Smooth muscle cell (in vitro differentiated cells): ENCODE data around the gene NME3. TPM values are rescaled to one million over a fixed set of nuclear protein-coding genes. Genes with fewer than 3 reads are reported as not detected.

Experiments used
- DNase-seq: peaks from one replicate; lab custom pipeline; 2025; ENCODE audit not compliant: unreplicated experiment; lab: John Stamatoyannopoulos, UW
- H2AFZ ChIP-seq: fragments of 200-600 bp; sonication (generic); 2 replicates; pipeline ENCODE4 v1.6.0; 2016; ENCODE audit warnings: antibody characterized with exemption, low read depth, mild to moderate bottlenecking
- H3F3A ChIP-seq: fragments of 200-600 bp; sonication (generic); 2 replicates; pipeline ENCODE4 v1.6.0; 2017; ENCODE audit warnings: antibody characterized with exemption, low read depth
- H3K27ac ChIP-seq: fragments of 200-600 bp; sonication (generic); 2 replicates; pipeline ENCODE4 v1.5.1; 2016; ENCODE audit warnings: low read depth, mild to moderate bottlenecking
- H3K27me3 ChIP-seq: fragments of 200-600 bp; sonication (generic); 2 replicates; pipeline ENCODE4 v1.6.1; 2016; ENCODE audit warnings: low read depth, mild to moderate bottlenecking
- H3K36me3 ChIP-seq: fragments of 200-600 bp; sonication (generic); 2 replicates; pipeline ENCODE4 v1.5.1; 2016; ENCODE audit warnings: low read depth
- H3K4me1 ChIP-seq: fragments of 200-600 bp; sonication (generic); 2 replicates; pipeline ENCODE4 v1.5.1; 2016; ENCODE audit warnings: low read depth
- H3K4me2 ChIP-seq: fragments of 200-600 bp; sonication (generic); 2 replicates; pipeline ENCODE4 v1.6.0; 2016; ENCODE audit warnings: mild to moderate bottlenecking
- H3K4me3 ChIP-seq: fragments of 200-600 bp; sonication (generic); 2 replicates; pipeline ENCODE4 v1.5.1; 2016; ENCODE audit warnings: mild to moderate bottlenecking
- H3K79me2 ChIP-seq: fragments of 200-600 bp; sonication (generic); 2 replicates; pipeline ENCODE4 v1.6.0; 2016; ENCODE audit warnings: low read depth, mild to moderate bottlenecking
- H3K9ac ChIP-seq: fragments of 200-600 bp; sonication (generic); 2 replicates; pipeline ENCODE4 v1.6.0; 2016; ENCODE audit warnings: low read depth
- H3K9me3 ChIP-seq: fragments of 200-600 bp; sonication (generic); replicated peaks from 2 replicates; pipeline ENCODE4 v1.5.1; 2016; ENCODE audit warnings: low read depth
- H4K20me1 ChIP-seq: fragments of 200-600 bp; sonication (generic); 2 replicates; pipeline ENCODE4 v1.6.0; 2016; ENCODE audit warnings: low read depth
- WGBS: methylation state at CpG from one replicate; pipeline ENCODE4 v1.1.7; 2016; ENCODE audit warnings: low lambda C conversion rate; 5-methylcytosine and 5-hydroxymethylcytosine counted together
- polyA plus RNA-seq: library from polyadenylated mRNA; unstranded; fragments of >200 nt; fragmentation: Nextera tagmentation; extraction: Ambion mirVana; gene quantifications from 2 replicates; pipeline ENCODE4 v1.2.1, GENCODE V29; 2016
- total RNA-seq: library from RNA; depleted of rRNA; stranded (reverse); fragments of >200 nt; gene quantifications from 2 replicates; pipeline ENCODE4 v1.2.3, GENCODE V29; 2014
- TF ChIP-seq, protein P1 (sequence below): fragments of 200-600 bp; sonication (generic); IDR thresholded peaks from 2 replicates; pipeline ENCODE4 v1.5.1; 2017; ENCODE audit warnings: borderline replicate concordance, mild to moderate bottlenecking, antibody characterized with exemption; ENCODE audit not compliant: insufficient read depth, poor library complexity, severe bottlenecking

Gene NME3
- total and polyA plus RNA-seq, 2 experiments from 2014 or later, result 56.7 to 85.4 TPM

DNA sequence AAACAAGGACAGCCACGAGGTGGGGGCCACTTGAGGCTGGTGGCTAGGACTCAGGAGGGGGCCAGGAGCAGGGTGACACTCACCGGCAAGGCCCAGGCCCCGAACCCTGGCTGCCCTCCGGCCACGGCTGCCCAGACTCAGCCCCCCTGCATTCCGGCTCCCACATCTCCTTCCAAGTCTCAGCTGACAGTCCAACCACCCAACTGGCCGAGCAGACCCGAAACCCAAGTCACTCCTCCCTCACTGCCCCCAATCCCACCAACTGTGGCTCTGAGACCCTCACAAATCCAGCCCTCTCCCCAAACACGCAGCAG lies 45.9 kb upstream of the NME3 start:
- Histone ChIP-seq H3K4me1 (peaks cover 5% of the 10 kb centered on the region), H3F3A (peaks cover 8% of the 10 kb centered on the region), H3K4me2 (no peak overlapping the region), H3K9ac (no peak overlapping the region), H4K20me1 (no peaks in the 10 kb centered on the region), H3K36me3 (no peaks in the 10 kb centered on the region), H3K79me2 (no peaks in the 10 kb centered on the region), H3K9me3 (no peaks in the 10 kb centered on the region), H2AFZ (no peak overlapping the region), H3K27me3 (no peaks in the 10 kb centered on the region), H3K27ac (no peak overlapping the region), H3K4me3 (no peak overlapping the region)
- 98% methylated on average over 9 of the region's 9 CpGs for WGBS
- no peak for DNase-seq
- TF ChIP-seq, protein P1, sequence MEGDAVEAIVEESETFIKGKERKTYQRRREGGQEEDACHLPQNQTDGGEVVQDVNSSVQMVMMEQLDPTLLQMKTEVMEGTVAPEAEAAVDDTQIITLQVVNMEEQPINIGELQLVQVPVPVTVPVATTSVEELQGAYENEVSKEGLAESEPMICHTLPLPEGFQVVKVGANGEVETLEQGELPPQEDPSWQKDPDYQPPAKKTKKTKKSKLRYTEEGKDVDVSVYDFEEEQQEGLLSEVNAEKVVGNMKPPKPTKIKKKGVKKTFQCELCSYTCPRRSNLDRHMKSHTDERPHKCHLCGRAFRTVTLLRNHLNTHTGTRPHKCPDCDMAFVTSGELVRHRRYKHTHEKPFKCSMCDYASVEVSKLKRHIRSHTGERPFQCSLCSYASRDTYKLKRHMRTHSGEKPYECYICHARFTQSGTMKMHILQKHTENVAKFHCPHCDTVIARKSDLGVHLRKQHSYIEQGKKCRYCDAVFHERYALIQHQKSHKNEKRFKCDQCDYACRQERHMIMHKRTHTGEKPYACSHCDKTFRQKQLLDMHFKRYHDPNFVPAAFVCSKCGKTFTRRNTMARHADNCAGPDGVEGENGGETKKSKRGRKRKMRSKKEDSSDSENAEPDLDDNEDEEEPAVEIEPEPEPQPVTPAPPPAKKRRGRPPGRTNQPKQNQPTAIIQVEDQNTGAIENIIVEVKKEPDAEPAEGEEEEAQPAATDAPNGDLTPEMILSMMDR, result no peak

DNA sequence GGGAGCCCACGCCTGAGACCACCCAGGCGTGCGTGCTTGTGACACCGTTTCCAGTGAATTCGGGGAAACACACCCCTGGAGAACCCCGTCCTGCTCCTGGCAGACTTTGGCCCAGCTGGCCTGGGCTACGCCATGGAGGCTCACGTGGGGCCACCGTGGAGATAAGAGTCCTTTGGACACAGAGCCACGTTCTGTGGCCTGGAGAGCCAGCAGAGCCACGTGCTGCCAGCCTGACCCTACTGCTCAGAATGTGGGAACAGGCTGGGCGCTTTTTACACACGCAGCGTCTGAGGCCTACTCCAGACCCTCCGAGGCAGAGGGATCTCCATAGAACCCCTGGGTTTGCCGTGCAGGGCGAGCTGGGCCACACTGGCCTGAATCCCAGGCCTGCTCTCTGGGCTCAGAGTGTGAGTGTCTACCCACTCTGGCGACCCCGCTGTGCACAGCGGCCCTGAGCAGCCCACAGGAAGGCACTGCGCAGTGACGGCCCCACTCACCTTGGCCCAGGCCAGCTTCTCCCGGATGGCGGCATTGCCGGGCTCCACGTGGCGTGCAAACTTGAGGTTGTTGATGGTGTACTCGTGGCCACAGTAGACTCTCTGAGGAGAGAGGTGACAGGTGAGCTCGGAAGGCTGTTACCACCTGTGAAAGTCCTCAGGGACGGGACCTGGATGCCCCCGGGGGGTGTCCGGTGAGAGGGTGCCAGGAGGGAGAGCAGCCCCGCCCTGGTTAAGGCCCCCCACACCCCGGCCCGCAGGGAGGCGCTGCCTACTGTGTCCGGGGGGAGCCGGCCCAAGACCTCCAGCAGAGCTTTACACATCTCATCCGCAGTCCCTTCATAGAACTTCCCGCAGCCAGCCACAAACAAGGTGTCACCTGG lies 45.3 kb upstream of the NME3 start:
- Histone ChIP-seq H3K36me3 (no peaks in the 10 kb centered on the region), H2AFZ (no peak overlapping the region), H3K79me2 (no peaks in the 10 kb centered on the region), H4K20me1 (no peaks in the 10 kb centered on the region), H3F3A (peaks cover 8% of the 10 kb centered on the region), H3K27ac (no peak overlapping the region), H3K4me2 (no peak overlapping the region), H3K27me3 (no peaks in the 10 kb centered on the region), H3K9me3 (no peaks in the 10 kb centered on the region), H3K4me1 (peaks cover 5% of the 10 kb centered on the region), H3K9ac (no peak overlapping the region), H3K4me3 (no peak overlapping the region)
- 97% methylated on average over 40 of the region's 40 CpGs for WGBS
- DNase-seq, result no peak
- TF ChIP-seq, protein P1, result no peak

DNA sequence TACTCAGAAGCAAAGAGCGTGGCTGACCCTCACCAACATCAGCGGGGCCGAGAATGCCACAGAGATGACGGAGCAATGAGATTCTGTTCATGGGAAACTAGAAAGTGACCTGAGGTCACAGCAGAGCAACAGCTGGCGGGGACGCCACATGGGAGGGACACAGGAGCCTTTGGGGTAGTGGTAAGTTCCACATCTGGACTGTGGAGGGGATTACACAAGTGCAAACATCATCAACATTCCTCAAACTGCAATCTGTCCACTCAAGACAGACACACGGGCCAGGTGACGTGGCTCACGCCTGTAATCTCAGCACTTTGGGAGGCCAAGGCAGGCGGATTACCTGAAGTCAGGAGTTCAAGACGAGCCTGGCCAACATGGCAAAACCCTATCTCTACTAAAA lies 44.1 kb upstream of the NME3 start:
- H4K20me1 ChIP-seq, result no peaks in the 10 kb centered on the region
- H3K4me3 ChIP-seq, result no peak overlapping the region
- TF ChIP-seq, protein P1, result no peak
- H3F3A ChIP-seq, result peaks cover 8% of the 10 kb centered on the region
- no peaks in the 10 kb centered on the region for H3K9me3 ChIP-seq
- H3K79me2 ChIP-seq, result no peaks in the 10 kb centered on the region
- H3K27me3 ChIP-seq, result no peaks in the 10 kb centered on the region
- peaks cover 5% of the 10 kb centered on the region for H3K4me1 ChIP-seq
- WGBS, result 97% methylated on average over 11 of the region's 11 CpGs
- no peaks in the 10 kb centered on the region for H3K36me3 ChIP-seq
- no peak overlapping the region for H3K4me2 ChIP-seq
- H3K27ac ChIP-seq, result no peak overlapping the region
- H2AFZ ChIP-seq, result no peak overlapping the region
- DNase-seq, result no peak
- H3K9ac ChIP-seq, result no peak overlapping the region

DNA sequence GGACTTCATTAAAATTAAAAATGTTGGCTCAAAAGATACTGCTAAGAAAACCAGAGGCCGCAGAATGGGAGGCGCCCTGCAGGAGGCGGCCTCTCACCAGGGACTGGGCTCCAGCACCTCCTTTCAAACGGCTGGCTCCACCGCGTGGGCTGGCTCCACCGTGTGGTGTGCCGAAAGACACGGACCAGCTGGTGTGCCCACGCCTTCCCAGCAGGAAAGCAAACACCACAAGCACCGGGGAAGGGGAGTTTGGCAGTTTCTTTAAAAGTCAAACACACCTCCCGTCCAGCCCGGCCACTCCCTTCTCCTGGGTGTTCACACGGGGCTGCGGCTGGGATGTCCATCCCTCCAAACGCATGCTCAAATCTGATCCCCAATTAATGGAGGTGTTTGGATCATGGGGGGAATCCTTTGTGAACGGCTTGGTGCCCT lies 41.4 kb upstream of the NME3 start:
- no peak for DNase-seq
- H3K27ac ChIP-seq, result no peak overlapping the region
- 44% methylated on average over 17 of the region's 17 CpGs for WGBS
- H3K9ac ChIP-seq, result no peak overlapping the region
- peaks cover 8% of the 10 kb centered on the region for H3F3A ChIP-seq
- no peaks in the 10 kb centered on the region for H3K9me3 ChIP-seq
- no peaks in the 10 kb centered on the region for H3K79me2 ChIP-seq
- H3K4me3 ChIP-seq, result no peak overlapping the region
- TF ChIP-seq, protein P1, result peak; percentile 36
- no peaks in the 10 kb centered on the region for H3K36me3 ChIP-seq
- H3K27me3 ChIP-seq, result no peaks in the 10 kb centered on the region
- peak overlapping the region; percentile 40 for H3K4me2 ChIP-seq
- H4K20me1 ChIP-seq, result no peaks in the 10 kb centered on the region
- H3K4me1 ChIP-seq, result peaks cover 5% of the 10 kb centered on the region
- no peak overlapping the region for H2AFZ ChIP-seq
